Activated T-helper 17 cell treated with anti-CD3 and anti-CD28 coated beads, Interleukin-2, amount 50 U/mL, for 72 hours (primary cell): ENCODE results near the gene ACBD3. TPM values are rescaled to one million over a fixed set of nuclear protein-coding genes. Genes with fewer than 3 reads are reported as not detected.

Experiments used
- ATAC-seq: fragments of 150-1000 bp; cut with Tn5 transposase; replicated peaks from 2 replicates; pipeline ENCODE4 v1.10.0; 2021; ENCODE audit warnings: mild to moderate bottlenecking, moderate library complexity
- H3K27ac Mint-ChIP-seq: one replicate; pipeline ENCODE4 v1.8.0; 2022; ENCODE audit warnings: mixed read lengths
- H3K27me3 Mint-ChIP-seq: one replicate; pipeline ENCODE4 v1.8.0; 2022; ENCODE audit warnings: mixed read lengths
- H3K36me3 Mint-ChIP-seq: one replicate; pipeline ENCODE4 v1.8.0; 2022; ENCODE audit warnings: low read depth, mild to moderate bottlenecking, mixed read lengths
- H3K4me1 Mint-ChIP-seq: one replicate; pipeline ENCODE4 v1.8.0; 2022; ENCODE audit warnings: mixed read lengths
- H3K4me3 Mint-ChIP-seq: one replicate; pipeline ENCODE4 v1.8.0; 2022; ENCODE audit warnings: mild to moderate bottlenecking, mixed read lengths
- H3K9me3 Mint-ChIP-seq: one replicate; pipeline ENCODE4 v1.8.0; 2022; ENCODE audit warnings: mixed read lengths
- total RNA-seq, 2 donors: library from RNA; stranded (reverse); gene quantifications; one replicate each; pipeline ENCODE4 v1.2.3, GENCODE V29; 2022

Gene ACBD3
- total RNA-seq, 2 donors from 2014 or later: 20.3 to 23.9 TPM

DNA sequence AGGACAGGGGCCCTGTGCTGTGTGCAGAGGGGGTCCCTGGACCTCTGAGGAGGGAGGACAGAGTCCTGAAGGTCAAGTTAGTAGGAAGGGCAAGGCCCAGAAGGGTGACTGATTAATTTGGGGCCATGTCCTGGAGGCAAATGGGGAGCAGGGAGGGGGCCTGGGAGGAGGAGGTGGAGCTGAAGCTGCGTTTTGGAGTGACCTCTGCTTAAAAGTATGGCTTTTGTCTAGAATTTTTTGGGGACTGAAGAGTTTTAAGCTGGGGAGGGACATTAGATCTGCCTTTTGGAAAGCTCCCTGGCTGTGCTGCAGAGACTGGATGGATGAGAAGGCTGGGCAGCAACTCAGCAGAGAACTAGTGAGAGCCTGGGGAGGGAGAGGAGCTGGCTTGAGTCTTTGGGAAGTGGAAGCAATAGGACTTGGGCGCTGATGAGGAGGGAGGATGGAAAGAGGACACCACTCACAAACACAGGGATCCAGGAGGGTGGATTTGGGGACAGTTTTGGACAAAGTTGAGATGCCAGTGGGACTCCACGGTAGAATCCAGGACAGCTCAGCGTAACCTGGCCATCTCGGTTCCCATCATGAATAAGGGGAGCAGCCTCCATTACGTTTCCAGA is 52.9 kb downstream of the ACBD3 start:
- no peak for ATAC-seq
- no peaks in the 10 kb centered on the region for H3K36me3 Mint-ChIP-seq

DNA sequence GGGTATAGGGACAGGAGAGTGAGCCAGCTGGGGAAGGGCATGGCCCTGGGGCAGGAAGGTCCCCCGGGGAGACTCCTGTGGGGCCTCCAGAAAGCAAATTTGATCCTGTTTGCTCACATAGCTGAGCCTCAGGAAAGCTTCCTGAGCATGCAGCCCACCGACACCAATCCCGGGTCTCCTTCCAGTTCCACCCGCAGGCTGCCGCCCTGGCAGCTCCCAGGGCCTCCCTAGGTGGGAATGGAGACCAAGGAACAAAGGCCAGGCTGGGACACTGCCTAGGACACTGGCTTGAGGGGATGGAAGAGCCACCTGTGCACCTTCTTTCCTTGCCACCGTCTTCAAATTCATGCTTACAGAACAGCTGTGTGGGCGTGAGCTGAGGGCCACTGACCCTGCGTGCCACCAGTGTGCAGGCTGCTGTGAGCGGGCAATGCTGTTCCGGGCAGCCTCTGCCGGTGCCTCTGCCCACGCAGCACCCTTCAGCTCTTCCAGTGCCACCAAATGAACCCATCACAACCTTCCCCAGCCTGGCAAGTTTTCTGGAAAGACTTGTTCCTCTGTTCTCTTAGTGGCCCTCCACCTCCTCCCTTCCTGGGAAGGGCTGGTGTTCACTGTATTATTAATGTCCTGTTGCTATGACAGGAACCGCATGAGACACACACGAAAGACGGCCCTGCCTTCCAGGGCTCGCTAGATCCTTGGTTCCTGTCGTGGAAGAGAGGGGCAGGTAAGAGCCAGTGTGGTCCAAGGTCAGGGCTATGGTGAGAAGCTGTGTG is 53.6 kb downstream of the ACBD3 start:
- Mint-ChIP-seq H3K27ac (no peak overlapping the region), H3K4me1 (peaks cover under 1% of the 10 kb centered on the region), H3K9me3 (no peaks in the 10 kb centered on the region), H3K4me3 (no peak overlapping the region), H3K36me3 (no peaks in the 10 kb centered on the region), H3K27me3 (no peaks in the 10 kb centered on the region)
- no peak for ATAC-seq

More for the DNA sequence above, 52.9 kb downstream of the ACBD3 start:
- Mint-ChIP-seq H3K27ac (no peak overlapping the region), H3K27me3 (no peaks in the 10 kb centered on the region), H3K4me1 (no peaks in the 10 kb centered on the region), H3K9me3 (no peaks in the 10 kb centered on the region), H3K4me3 (no peak overlapping the region)

DNA sequence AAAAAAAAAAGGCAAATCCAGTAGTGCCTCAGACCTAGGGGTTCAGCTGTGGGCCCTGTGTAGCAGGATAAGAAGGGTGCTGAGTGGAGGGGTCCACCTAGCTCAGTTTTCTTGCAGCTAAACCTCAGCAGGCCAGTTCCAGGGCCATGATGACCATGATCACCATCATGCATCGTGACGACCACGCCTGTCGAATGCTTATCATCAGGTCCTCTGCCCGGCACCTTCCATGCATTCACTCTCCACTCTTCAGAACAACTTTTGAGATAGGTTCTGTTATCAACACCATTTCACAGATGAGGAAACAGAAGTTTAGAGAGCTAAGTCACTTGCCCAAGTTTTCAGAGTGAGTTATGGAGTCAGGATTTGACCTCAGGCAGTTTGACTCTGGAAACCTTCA is 54.9 kb downstream of the ACBD3 start:
- no peak for ATAC-seq
- Mint-ChIP-seq H3K27me3 (no peaks in the 10 kb centered on the region), H3K27ac (no peak overlapping the region), H3K9me3 (no peaks in the 10 kb centered on the region), H3K36me3 (no peaks in the 10 kb centered on the region), H3K4me1 (peaks cover 9% of the 10 kb centered on the region), H3K4me3 (no peak overlapping the region)

DNA sequence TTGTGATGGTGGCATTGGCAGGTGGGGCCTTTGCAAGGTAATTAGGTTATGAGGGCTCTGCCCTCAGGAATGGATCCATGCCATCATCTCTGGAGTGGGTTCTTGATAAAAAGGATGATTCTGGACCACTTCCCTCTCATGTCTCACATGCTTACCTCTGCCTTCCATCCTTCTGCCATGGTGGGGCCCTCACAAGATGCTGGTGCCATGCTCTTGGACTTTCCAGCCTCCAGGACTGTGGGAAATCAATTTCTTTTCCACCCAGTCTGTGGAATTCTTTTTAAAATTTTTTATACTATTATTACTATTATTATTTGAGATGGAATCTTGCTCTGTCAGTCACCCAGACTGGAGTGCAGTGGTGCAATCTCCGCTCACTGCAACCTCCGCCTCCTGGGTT is 57.3 kb downstream of the ACBD3 start:
- Mint-ChIP-seq H3K27ac (no peak overlapping the region), H3K9me3 (no peaks in the 10 kb centered on the region), H3K4me3 (no peak overlapping the region), H3K36me3 (no peaks in the 10 kb centered on the region), H3K4me1 (peaks cover 17% of the 10 kb centered on the region), H3K27me3 (no peaks in the 10 kb centered on the region)
- no peak for ATAC-seq

DNA sequence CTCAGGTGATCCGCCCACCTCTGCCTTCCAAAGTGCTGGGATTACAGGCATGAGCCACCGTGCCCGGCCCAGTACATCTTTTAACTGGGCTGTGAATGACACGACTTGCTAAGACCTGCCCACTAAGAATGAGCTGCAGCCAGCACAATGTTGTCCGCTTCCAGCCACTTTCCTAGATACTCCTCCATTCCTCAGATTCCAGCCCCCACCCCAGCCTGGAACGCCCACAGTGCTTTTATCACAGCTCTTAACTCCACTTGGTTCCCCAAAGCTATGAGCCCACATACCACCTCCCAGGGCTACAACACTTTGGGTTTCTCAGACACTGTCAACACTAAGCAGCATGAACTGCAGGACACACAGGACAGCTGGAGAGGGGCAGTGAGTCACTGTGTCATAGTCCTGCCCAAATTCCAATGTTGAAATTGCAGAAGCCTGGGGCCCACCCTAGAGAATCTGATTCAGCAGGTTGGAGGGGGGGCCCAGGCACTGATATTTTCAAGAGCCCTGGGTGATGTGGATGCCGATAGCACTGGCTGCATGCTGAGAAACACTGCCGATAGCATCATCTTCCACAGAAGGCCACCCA is 58.0 kb downstream of the ACBD3 start:
- Mint-ChIP-seq H3K4me1 (peaks cover 17% of the 10 kb centered on the region), H3K9me3 (no peaks in the 10 kb centered on the region), H3K36me3 (no peaks in the 10 kb centered on the region), H3K27ac (no peak overlapping the region), H3K27me3 (no peaks in the 10 kb centered on the region), H3K4me3 (peak overlapping the region; percentile 12)
- ATAC-seq: no peak

DNA sequence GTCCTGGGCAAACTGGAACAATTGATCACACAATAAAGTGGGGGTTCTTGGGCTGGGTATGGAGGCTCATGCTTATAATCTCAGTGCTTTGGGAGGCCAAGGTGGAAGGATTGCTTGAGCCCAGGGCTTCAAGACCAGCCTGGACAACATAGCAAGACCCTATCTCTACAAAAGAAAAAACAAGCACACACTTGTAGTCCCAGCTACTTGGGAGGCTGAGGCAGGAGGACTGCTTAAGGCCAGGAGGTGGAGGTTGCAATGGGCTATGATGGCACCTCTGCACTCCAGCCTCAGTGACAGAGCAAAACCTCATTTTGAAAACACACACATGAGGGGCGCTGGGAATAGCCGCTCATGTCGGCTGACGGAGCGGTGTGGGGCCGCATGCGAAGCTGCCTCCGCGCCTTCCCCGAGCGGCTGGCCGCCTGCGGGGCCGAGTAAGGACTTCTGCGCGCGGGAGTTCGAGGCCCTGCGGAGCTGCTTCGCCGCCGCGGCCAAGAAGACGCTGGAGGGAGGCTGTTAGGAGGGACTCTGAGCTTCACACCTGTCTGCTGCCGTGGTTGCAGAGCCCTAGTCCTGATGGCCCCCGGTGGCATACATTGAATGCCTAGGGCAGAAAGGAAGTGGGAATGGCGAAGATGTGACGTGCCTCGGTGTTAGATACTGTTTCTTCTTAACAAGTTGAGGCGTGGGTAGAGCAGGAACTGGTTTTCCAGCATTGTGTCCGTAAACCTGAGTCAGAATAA is 59.5 kb downstream of the ACBD3 start:
- peak overlapping the region; percentile 67 for H3K4me3 Mint-ChIP-seq
- ATAC-seq: no peak
- peaks cover 17% of the 10 kb centered on the region for H3K4me1 Mint-ChIP-seq
- H3K27me3 Mint-ChIP-seq: no peaks in the 10 kb centered on the region
- H3K36me3 Mint-ChIP-seq: no peaks in the 10 kb centered on the region
- no peaks in the 10 kb centered on the region for H3K9me3 Mint-ChIP-seq
- H3K27ac Mint-ChIP-seq: peak overlapping the region; percentile 72

DNA sequence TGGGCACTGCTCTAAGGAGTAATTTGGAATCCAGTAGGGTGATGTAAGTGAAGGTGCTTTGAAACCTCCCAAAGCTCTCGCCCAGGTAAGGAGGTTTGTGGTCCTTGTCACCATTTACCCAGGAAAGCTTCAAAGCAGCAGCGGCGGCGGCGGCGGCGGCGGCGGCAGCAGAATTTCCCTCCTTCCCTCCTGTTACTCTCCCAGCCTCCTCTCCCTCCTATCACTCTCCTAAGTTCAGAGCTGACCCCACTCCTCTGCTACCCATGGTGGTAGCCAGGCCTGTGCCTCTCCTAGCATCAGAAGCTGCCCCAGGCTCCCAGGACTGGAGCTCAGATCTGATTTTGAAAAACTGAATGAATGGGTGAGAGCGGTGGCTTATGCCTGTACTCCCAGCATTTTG is 60.7 kb downstream of the ACBD3 start:
- H3K27ac Mint-ChIP-seq: no peak overlapping the region
- H3K36me3 Mint-ChIP-seq: no peaks in the 10 kb centered on the region
- H3K9me3 Mint-ChIP-seq: no peaks in the 10 kb centered on the region
- no peaks in the 10 kb centered on the region for H3K27me3 Mint-ChIP-seq
- no peak for ATAC-seq
- no peak overlapping the region for H3K4me3 Mint-ChIP-seq
- H3K4me1 Mint-ChIP-seq: peaks cover 17% of the 10 kb centered on the region

DNA sequence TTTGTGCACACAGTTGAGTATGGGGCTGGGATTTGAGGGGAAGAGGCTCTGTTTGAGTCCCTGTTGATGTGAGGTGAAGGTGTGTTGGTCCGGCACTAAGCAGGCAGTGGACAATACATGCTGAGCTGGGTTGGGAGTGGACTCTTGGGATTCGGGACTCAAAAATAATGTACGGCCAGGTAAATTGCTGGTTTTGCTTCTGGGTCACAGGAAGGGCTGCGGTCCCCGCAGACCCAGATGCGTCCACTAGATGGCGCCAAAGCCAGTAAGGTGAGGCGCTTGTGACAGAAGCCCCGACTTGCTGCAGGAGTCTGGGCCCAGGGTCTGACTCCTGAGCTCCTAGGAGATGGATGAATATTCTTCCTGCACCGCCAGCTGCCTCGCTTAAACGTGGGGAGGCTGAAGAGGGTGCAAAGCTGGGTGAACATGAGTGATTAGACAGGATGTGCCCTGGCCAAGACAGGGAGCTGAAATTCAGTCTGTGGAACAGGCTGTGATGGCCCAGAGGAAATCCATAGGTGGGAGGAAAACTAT is 61.4 kb downstream of the ACBD3 start:
- peaks cover 17% of the 10 kb centered on the region for H3K4me1 Mint-ChIP-seq
- H3K9me3 Mint-ChIP-seq: no peaks in the 10 kb centered on the region
- no peaks in the 10 kb centered on the region for H3K36me3 Mint-ChIP-seq
- peak; percentile 45 for ATAC-seq
- peak overlapping the region; percentile 33 for H3K4me3 Mint-ChIP-seq
- no peak overlapping the region for H3K27ac Mint-ChIP-seq
- H3K27me3 Mint-ChIP-seq: no peaks in the 10 kb centered on the region

DNA sequence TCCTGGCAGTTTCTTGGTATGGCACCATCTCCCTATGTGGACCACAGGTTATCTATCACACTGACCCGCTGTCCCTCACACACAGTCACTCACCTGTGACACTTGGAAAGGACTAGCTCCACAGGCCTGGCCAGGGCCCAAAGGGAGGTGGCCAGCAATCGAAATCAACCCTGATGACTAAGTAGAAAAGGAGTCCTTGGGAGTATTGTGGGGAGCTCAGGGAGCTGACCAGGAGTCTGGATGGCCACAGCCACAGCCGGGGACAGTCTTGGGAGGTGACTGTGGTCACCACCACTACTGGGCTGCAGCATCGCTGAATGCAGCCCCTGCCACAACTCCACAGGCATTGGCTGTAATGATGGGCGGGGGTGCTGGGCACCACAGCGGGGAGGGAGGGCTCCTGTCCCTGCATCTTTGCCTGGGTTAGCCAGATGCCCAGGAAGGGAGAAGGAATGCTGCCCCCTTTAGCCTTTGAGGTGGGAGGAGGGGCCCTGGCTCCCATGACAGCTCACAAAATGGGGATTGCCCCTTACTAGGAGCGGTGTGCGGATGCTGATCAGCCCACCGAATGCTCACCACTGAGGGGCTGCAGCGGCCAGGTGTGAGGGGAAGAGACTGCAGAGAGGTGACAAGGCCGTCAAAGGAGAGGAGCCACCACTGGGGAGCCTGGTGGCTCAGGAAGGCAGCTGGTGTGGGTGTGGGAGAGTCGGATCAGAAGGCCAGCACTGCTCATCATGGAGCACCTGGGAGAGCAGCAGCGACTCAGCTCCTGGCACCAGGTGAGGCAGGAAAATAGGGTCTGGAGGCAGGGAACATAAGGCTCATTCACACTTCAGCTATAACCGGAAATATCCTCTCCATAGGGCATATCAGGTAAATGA is 62.7 kb downstream of the ACBD3 start:
- no peaks in the 10 kb centered on the region for H3K27me3 Mint-ChIP-seq
- ATAC-seq: no peak
- peaks cover 17% of the 10 kb centered on the region for H3K4me1 Mint-ChIP-seq
- H3K4me3 Mint-ChIP-seq: peak overlapping the region; percentile 78
- no peaks in the 10 kb centered on the region for H3K9me3 Mint-ChIP-seq
- H3K36me3 Mint-ChIP-seq: no peaks in the 10 kb centered on the region
- no peak overlapping the region for H3K27ac Mint-ChIP-seq

DNA sequence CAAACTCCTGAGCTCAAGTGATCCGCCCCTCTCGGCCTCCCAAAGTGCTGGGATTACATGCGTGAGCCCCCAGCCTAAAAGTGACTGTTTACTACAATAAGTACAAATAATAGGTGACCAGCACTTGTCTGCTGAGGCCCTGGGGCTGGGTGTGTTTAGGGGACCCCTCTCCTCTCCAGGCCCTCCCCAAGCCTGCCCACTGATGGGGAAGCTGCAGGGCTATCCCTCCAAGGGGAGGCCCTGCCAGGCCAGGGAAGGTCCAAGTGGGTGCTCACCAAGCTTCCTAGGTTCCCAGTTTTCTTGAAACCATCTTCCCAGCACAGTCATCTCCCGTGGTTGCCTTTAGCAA is 63.4 kb downstream of the ACBD3 start:
- peak overlapping the region; percentile 78 for H3K4me3 Mint-ChIP-seq
- H3K36me3 Mint-ChIP-seq: no peaks in the 10 kb centered on the region
- H3K9me3 Mint-ChIP-seq: no peaks in the 10 kb centered on the region
- no peak for ATAC-seq
- peak overlapping the region; percentile 87 for H3K27ac Mint-ChIP-seq
- peaks cover 17% of the 10 kb centered on the region for H3K4me1 Mint-ChIP-seq
- no peaks in the 10 kb centered on the region for H3K27me3 Mint-ChIP-seq

DNA sequence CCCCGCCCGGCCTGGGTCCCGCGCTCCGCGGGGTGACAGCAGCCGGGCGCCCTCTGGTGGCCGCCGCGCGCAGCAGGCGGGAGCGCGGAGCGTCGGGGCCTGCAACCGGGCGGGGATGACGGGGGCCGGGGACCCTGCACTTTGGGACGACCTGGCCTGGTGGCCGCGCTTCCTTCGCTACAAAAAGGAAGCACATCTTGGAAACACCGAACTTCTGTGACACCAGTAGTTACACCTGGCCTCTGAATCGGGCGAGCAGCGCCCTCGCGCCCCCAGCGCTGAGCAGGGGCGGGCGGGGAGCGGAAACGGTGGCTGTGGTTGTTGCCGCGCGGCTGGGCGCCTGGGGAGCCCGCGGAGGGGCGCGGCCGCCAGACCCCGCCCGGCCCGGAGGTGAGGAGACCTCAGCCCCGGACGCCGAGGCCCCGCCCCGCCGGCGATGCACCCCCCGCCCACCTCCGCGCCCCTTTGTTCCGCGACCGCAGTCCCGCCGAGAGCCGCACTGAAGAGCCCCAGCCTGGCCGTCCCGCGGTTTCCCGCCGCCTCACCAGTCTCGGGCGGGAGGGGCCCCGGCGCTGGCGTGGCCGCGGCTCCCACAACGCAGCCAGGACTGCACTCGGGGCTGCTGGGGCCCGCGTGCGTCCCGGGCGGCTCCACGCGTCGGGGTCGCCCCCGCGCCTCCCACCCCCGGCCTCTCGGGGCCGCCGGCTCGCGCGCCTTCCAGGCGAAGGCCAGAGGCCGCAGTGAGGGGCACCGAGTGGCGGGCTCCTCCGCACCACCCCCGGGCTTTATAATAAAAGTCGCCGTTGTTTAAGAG is 64.7 kb downstream of the ACBD3 start:
- Mint-ChIP-seq H3K27ac (no peak overlapping the region), H3K36me3 (no peaks in the 10 kb centered on the region), H3K9me3 (no peaks in the 10 kb centered on the region), H3K4me3 (peak overlapping the region; percentile 78), H3K4me1 (peaks cover 9% of the 10 kb centered on the region), H3K27me3 (no peaks in the 10 kb centered on the region)
- peak; percentile 83 for ATAC-seq

DNA sequence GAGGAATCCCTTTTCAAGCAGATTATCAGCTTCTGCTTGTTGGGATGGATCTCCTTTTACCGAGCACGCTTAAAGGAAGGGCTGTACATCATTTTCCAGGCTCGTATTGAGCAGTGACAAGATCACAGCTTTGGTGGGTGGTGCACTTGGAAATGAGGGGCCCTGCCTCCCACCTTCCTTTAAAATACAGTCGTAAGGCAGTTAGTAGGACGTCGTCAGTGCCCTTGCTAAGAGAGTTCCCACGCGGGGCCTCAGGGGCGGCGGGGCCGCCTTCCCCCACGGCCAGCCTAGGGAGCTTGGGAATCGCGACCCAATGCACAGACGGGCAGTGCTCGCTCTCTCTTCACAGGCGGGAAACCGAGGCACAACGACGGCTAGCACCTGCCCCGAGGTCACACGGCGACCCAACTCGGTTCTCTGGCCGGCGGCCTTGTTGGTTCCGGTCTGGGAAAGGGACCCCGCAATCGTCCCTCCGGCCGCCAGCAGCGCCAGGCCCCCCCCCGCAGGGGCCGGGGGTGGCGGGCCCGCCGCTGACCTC is 65.4 kb downstream of the ACBD3 start:
- peak overlapping the region; percentile 71 for H3K27ac Mint-ChIP-seq
- H3K36me3 Mint-ChIP-seq: no peaks in the 10 kb centered on the region
- no peaks in the 10 kb centered on the region for H3K27me3 Mint-ChIP-seq
- no peaks in the 10 kb centered on the region for H3K9me3 Mint-ChIP-seq
- peaks cover 9% of the 10 kb centered on the region for H3K4me1 Mint-ChIP-seq
- ATAC-seq: peak; percentile 9
- H3K4me3 Mint-ChIP-seq: peak overlapping the region; percentile 75

DNA sequence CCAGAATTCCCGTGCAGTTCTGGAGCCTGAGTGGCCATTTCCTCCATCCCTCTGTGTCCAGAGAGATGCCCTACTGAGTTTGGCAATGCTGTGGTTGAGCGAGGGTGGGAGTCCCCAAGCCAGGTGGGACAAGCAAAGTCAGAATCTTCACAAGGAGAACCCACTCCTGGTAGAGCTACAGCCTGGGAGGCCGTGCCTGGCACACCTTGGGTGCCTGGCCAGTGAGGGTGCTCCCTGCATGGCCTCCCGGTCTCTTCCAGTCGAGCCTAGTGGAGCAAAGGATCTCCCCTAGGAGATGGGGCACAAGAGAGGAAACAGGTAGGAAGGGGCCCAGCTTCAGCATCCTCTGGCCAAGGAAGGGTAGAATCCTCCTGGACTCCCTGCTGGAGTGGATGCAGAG is 66.1 kb downstream of the ACBD3 start:
- no peak for ATAC-seq
- H3K4me3 Mint-ChIP-seq: peak overlapping the region; percentile 75
- H3K36me3 Mint-ChIP-seq: no peaks in the 10 kb centered on the region
- H3K9me3 Mint-ChIP-seq: no peaks in the 10 kb centered on the region
- no peak overlapping the region for H3K27ac Mint-ChIP-seq
- no peaks in the 10 kb centered on the region for H3K27me3 Mint-ChIP-seq
- peaks cover 8% of the 10 kb centered on the region for H3K4me1 Mint-ChIP-seq
